Prostate gland (tissue), 2 donors: ENCODE results near the gene TERB1. TPM values are rescaled to one million over a fixed set of nuclear protein-coding genes. Genes with fewer than 3 reads are reported as not detected.

Source experiments
- DNase-seq: peaks from one replicate; pipeline ENCODE4 v3.0.0-alpha.2; 2019; ENCODE audit warnings: low spot score
- H3K27ac ChIP-seq, 2 donors: fragments of 200-600 bp; sonication (generic); 2 replicates each; pipeline ENCODE4 v1.5.1; 2017 to 2019
- H3K27me3 ChIP-seq: fragments of 200-600 bp; sonication (generic); replicated peaks from 2 replicates; pipeline ENCODE4 v1.5.1; 2019; ENCODE audit not compliant: insufficient read depth
- H3K36me3 ChIP-seq, 2 donors: fragments of 200-600 bp; sonication (generic); 1 replicate in 1 of 2; 2 replicates in 1 of 2; pipeline versions ENCODE4 v1.5.1 to v1.8.1; 2017 to 2019
- H3K4me1 ChIP-seq: fragments of 200-600 bp; sonication (generic); replicated peaks from 2 replicates; pipeline ENCODE4 v1.5.1; 2019
- H3K4me3 ChIP-seq, 2 donors: fragments of 200-600 bp; sonication (generic); 2 replicates each; pipeline ENCODE4 v1.5.1; 2017 to 2019
- H3K9me3 ChIP-seq: fragments of 200-600 bp; sonication (generic); 2 replicates; pipeline ENCODE4 v1.5.1; 2017
- POLR2A ChIP-seq: fragments of 450-650 bp; IDR thresholded peaks from one replicate; pipeline ENCODE4 v1.6.1; 2016; ENCODE audit warnings: antibody characterized with exemption, mild to moderate bottlenecking
- POLR2AphosphoS5 ChIP-seq: sonication (generic); formaldehyde crosslinking; IDR thresholded peaks from one replicate; pipeline ENCODE4 v1.6.1; 2017; ENCODE audit warnings: antibody characterized with exemption
- WGBS: methylation state at CpG from one replicate; pipeline ENCODE4 v1.1.5; 2018; 5-methylcytosine and 5-hydroxymethylcytosine counted together
- intact Hi-C: fragments of 100-400 bp; cut with DNase I; formaldehyde crosslinking; loops from one replicate; pipeline ENCODE4 v1.14.2; 2022
- total RNA-seq, 2 donors: library from RNA; depleted of rRNA; stranded (reverse); fragments of >200 nt; gene quantifications; one replicate each; pipeline ENCODE4 v1.1.0, GENCODE V29; 2016
- TF ChIP-seq, protein P1 (sequence below), 4 experiments: fragments of 200-600 bp in 2 of 4; fragments of 450-650 bp in 2 of 4; sonication (generic) in 2 of 4; IDR thresholded peaks; 1 replicate in 3 of 4; 2 replicates in 1 of 4; pipeline ENCODE4 v1.5.1; 2016 to 2019; ENCODE audit warnings: antibody characterized with exemption in 4 of 4, mild to moderate bottlenecking in 2 of 4, moderate library complexity in 2 of 4

Gene TERB1
- total RNA-seq, 2 donors from 2014 or later, result 2.1 TPM; not detected in 1

- intact Hi-C loops, result loop anchor here (2.0 kb wide), 2 partner anchors 23 to 145 kb away; partner anchors contain the start of gene DYNC1LI2
- TF ChIP-seq POLR2A, result no peak
- peak; percentile 65 for TF ChIP-seq POLR2AphosphoS5
- TF ChIP-seq, protein P1, sequence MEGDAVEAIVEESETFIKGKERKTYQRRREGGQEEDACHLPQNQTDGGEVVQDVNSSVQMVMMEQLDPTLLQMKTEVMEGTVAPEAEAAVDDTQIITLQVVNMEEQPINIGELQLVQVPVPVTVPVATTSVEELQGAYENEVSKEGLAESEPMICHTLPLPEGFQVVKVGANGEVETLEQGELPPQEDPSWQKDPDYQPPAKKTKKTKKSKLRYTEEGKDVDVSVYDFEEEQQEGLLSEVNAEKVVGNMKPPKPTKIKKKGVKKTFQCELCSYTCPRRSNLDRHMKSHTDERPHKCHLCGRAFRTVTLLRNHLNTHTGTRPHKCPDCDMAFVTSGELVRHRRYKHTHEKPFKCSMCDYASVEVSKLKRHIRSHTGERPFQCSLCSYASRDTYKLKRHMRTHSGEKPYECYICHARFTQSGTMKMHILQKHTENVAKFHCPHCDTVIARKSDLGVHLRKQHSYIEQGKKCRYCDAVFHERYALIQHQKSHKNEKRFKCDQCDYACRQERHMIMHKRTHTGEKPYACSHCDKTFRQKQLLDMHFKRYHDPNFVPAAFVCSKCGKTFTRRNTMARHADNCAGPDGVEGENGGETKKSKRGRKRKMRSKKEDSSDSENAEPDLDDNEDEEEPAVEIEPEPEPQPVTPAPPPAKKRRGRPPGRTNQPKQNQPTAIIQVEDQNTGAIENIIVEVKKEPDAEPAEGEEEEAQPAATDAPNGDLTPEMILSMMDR (IDR thresholded peaks at IDR 0.05), result peak; percentile 36 to 84 (median 74)
- H3K4me3 ChIP-seq, result no peak overlapping the region
- no peaks in the 10 kb centered on the region for H3K9me3 ChIP-seq
- H3K36me3 ChIP-seq, result peaks cover 0 to 8% of the 10 kb centered on the region in 2 donors
- H3K4me1 ChIP-seq, result no peaks in the 10 kb centered on the region
- peak; percentile 39 for DNase-seq
- H3K27ac ChIP-seq, result peak overlapping the region in 1 of 2 donors; percentile 3
- WGBS, result 29% methylated on average over 3 of the region's 3 CpGs
- H3K27me3 ChIP-seq, result no peaks in the 10 kb centered on the region
These were observed 73.1 kb downstream of the TERB1 start for GRCh38 chr16:66728117-66728787.

DNA sequence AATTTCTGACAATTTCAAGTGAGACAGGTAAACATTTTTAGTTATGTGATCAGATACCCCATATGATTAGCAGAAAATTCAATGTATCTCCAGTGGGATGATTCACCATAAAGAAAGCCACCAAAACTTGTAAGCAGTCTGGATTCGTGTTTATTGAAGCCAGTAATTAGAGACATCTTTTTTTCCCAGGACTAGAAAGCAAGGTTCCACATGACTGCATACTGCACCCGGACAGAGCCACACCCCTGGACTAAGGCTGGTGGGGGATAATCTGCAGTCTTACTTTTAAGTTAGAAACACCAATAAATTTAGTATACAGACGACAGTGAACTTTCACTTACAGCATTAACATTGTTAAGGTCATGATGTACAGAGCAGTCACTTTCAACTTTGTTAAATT, 80.6 kb downstream of the TERB1 start:
- intact Hi-C loops, result no loop called here
- Histone ChIP-seq H3K9me3 (no peaks in the 10 kb centered on the region), H3K4me1 (no peaks in the 10 kb centered on the region), H3K4me3 (no peak overlapping the region), H3K36me3 (no peaks in the 10 kb centered on the region), H3K27me3 (no peaks in the 10 kb centered on the region), H3K27ac (no peak overlapping the region)
- 59% methylated on average over 3 of the region's 3 CpGs for WGBS
- no peak for DNase-seq
- no peak for TF ChIP-seq POLR2AphosphoS5
- TF ChIP-seq, protein P1 (IDR thresholded peaks at IDR 0.05), result no peak
- TF ChIP-seq POLR2A, result no peak

- Histone ChIP-seq H3K27ac (no peak overlapping the region), H3K27me3 (no peaks in the 10 kb centered on the region), H3K4me3 (no peak overlapping the region), H3K4me1 (no peaks in the 10 kb centered on the region), H3K9me3 (no peaks in the 10 kb centered on the region), H3K36me3 (no peaks in the 10 kb centered on the region)
- DNase-seq, result no peak
- TF ChIP-seq POLR2A (no peak), POLR2AphosphoS5 (no peak)
- TF ChIP-seq, protein P1 (IDR thresholded peaks at IDR 0.05), result no peak
- WGBS, result 91% methylated on average over 4 of the region's 4 CpGs
- intact Hi-C loops, result no loop called here
These were observed 82.1 kb downstream of the TERB1 start for GRCh38 chr16:66719246-66719645.

- WGBS, result 64% methylated on average over 4 of the region's 4 CpGs
- Histone ChIP-seq H3K4me3 (no peak overlapping the region), H3K9me3 (no peaks in the 10 kb centered on the region), H3K27me3 (no peaks in the 10 kb centered on the region), H3K36me3 (no peaks in the 10 kb centered on the region), H3K27ac (no peak overlapping the region), H3K4me1 (no peaks in the 10 kb centered on the region)
- TF ChIP-seq POLR2A (no peak), POLR2AphosphoS5 (no peak)
- TF ChIP-seq, protein P1 (IDR thresholded peaks at IDR 0.05), result no peak
- no peak for DNase-seq
- intact Hi-C loops, result no loop called here
These were observed 83.6 kb downstream of the TERB1 start for GRCh38 chr16:66717776-66718175.

GRCh38 chr16:66717112-66717675, 84.2 kb downstream of the TERB1 start:
- intact Hi-C loops, result no loop called here
- Histone ChIP-seq H3K4me3 (no peak overlapping the region), H3K36me3 (no peaks in the 10 kb centered on the region), H3K9me3 (no peaks in the 10 kb centered on the region), H3K4me1 (no peaks in the 10 kb centered on the region), H3K27me3 (no peaks in the 10 kb centered on the region), H3K27ac (no peak overlapping the region)
- DNase-seq, result no peak
- 60% methylated on average over 12 of the region's 12 CpGs for WGBS
- TF ChIP-seq POLR2AphosphoS5, result no peak
- TF ChIP-seq, protein P1 (IDR thresholded peaks at IDR 0.05), result peak in 2 of 4 experiments; percentile 5 to 41
- no peak for TF ChIP-seq POLR2A
